H9 (cell line): Measurements from ENCODE around the gene AGMO. TPM values are rescaled to one million over a fixed set of nuclear protein-coding genes. Genes with fewer than 3 reads are reported as not detected.

Experiments used
- DNase-seq: peaks from one replicate; pipeline ENCODE4 v3.0.0-alpha.2; 2017
- H2AFZ ChIP-seq: one replicate; pipeline ENCODE4 v1.6.1; 2013; ENCODE audit warnings: mild to moderate bottlenecking, low read length, control low read depth, moderate library complexity
- H2AK5ac ChIP-seq: 2 replicates; pipeline ENCODE4 v1.6.1; 2013; ENCODE audit warnings: low read length, control low read depth, mixed read lengths; ENCODE audit not compliant: insufficient read length
- H2BK120ac ChIP-seq: one replicate; pipeline ENCODE4 v1.6.1; 2013; ENCODE audit warnings: low read depth, mild to moderate bottlenecking, low read length, control low read depth, inconsistent platforms; ENCODE audit not compliant: poor library complexity, severe bottlenecking
- H2BK12ac ChIP-seq: 2 replicates; pipeline ENCODE4 v1.6.1; 2013; ENCODE audit warnings: low read length, control low read depth, mixed read lengths, low read depth; ENCODE audit not compliant: insufficient read length
- H2BK15ac ChIP-seq: 2 replicates; pipeline ENCODE4 v1.6.1; 2013; ENCODE audit warnings: low read depth, low read length, control low read depth
- H2BK20ac ChIP-seq: one replicate; pipeline ENCODE4 v1.6.1; 2013; ENCODE audit warnings: low read depth, mild to moderate bottlenecking, low read length, control low read depth, inconsistent platforms; ENCODE audit not compliant: poor library complexity, severe bottlenecking
- H2BK5ac ChIP-seq: 2 replicates; pipeline ENCODE4 v1.6.1; 2013; ENCODE audit warnings: low read length, control low read depth, mixed read lengths; ENCODE audit not compliant: insufficient read length
- H3K14ac ChIP-seq: 2 replicates; pipeline ENCODE4 v1.6.1; 2013; ENCODE audit warnings: low read length, control low read depth; ENCODE audit not compliant: insufficient read depth
- H3K18ac ChIP-seq: 2 replicates; pipeline ENCODE4 v1.6.1; 2013; ENCODE audit warnings: low read depth, mild to moderate bottlenecking, mixed read lengths, low read length, control low read depth; ENCODE audit not compliant: insufficient read length
- H3K23ac ChIP-seq: 2 replicates; pipeline ENCODE4 v1.6.1; 2013; ENCODE audit warnings: low read length, control low read depth, mixed read lengths, low read depth; ENCODE audit not compliant: insufficient read length
- H3K23me2 ChIP-seq: 2 replicates; pipeline ENCODE4 v1.6.1; 2013; ENCODE audit warnings: low read depth, mild to moderate bottlenecking, mixed read lengths, low read length, control low read depth; ENCODE audit not compliant: insufficient read length, poor library complexity, severe bottlenecking
- H3K27ac ChIP-seq: 2 replicates; pipeline ENCODE4 v1.5.1; 2013; ENCODE audit warnings: low read length, control low read depth, mixed read lengths, low read depth; ENCODE audit not compliant: insufficient read length
- H3K27me3 ChIP-seq: 2 replicates; pipeline ENCODE4 v1.6.1; 2013; ENCODE audit warnings: low read length, control low read depth, inconsistent platforms; ENCODE audit not compliant: insufficient read depth
- H3K4ac ChIP-seq: 2 replicates; pipeline ENCODE4 v1.6.1; 2013; ENCODE audit warnings: low read depth, mild to moderate bottlenecking, control low read depth, inconsistent platforms, low read length, moderate library complexity
- H3K4me1 ChIP-seq: 2 replicates; pipeline ENCODE4 v1.6.1; 2013; ENCODE audit warnings: low read length, control low read depth, inconsistent platforms; ENCODE audit not compliant: insufficient read depth
- H3K4me2 ChIP-seq: 2 replicates; pipeline ENCODE4 v1.6.1; 2013; ENCODE audit warnings: low read length, control low read depth, mixed read lengths; ENCODE audit not compliant: insufficient read length, insufficient read depth
- H3K56ac ChIP-seq: 2 replicates; pipeline ENCODE4 v1.6.1; 2013; ENCODE audit warnings: low read depth, mild to moderate bottlenecking, mixed read lengths, low read length, control low read depth; ENCODE audit not compliant: insufficient read length
- H3K79me1 ChIP-seq: 2 replicates; pipeline ENCODE4 v1.6.1; 2013; ENCODE audit warnings: low read depth, mild to moderate bottlenecking, moderate library complexity, low read length, control low read depth, inconsistent platforms; ENCODE audit not compliant: insufficient read depth, poor library complexity, severe bottlenecking
- H3K79me2 ChIP-seq: 2 replicates; pipeline ENCODE4 v1.6.1; 2013; ENCODE audit warnings: low read length, control low read depth, inconsistent platforms; ENCODE audit not compliant: insufficient read depth
- H3K9ac ChIP-seq: 2 replicates; pipeline ENCODE4 v1.6.1; 2013; ENCODE audit warnings: low read length, control low read depth, mixed read lengths; ENCODE audit not compliant: insufficient read length; ENCODE audit errors: extremely low read depth
- H3K9me3 ChIP-seq: one replicate; pipeline ENCODE4 v1.6.1; 2013; ENCODE audit warnings: low read depth, low read length, inconsistent platforms; ENCODE audit not compliant: control insufficient read depth
- H3T11ph ChIP-seq: one replicate; pipeline ENCODE4 v1.6.1; 2013; ENCODE audit warnings: mild to moderate bottlenecking, low read length, control low read depth, inconsistent platforms
- H4K20me1 ChIP-seq: one replicate; pipeline ENCODE4 v1.6.1; 2013; ENCODE audit not compliant: control insufficient read depth, insufficient read length, insufficient read depth
- H4K5ac ChIP-seq: 2 replicates; pipeline ENCODE4 v1.6.1; 2013; ENCODE audit warnings: low read depth, mild to moderate bottlenecking, mixed read lengths, low read length, control low read depth; ENCODE audit not compliant: insufficient read length
- H4K8ac ChIP-seq: replicated peaks from 2 replicates; pipeline ENCODE4 v1.6.1; 2013; ENCODE audit warnings: low read length, control low read depth, mixed read lengths, low read depth; ENCODE audit not compliant: insufficient read length
- H4K91ac ChIP-seq: 2 replicates; pipeline ENCODE4 v1.6.1; 2013; ENCODE audit warnings: low read depth, mild to moderate bottlenecking, moderate library complexity, mixed read lengths, low read length, control low read depth; ENCODE audit not compliant: insufficient read length
- H3K27ac Mint-ChIP-seq, 3 experiments: 2 replicates in 2 of 3; 3 replicates in 1 of 3; pipeline ENCODE4 v1.8.0; 2020 to 2021; ENCODE audit warnings: mixed read lengths in 3 of 3, mild to moderate bottlenecking in 1 of 3, moderate library complexity in 1 of 3
- H3K27me3 Mint-ChIP-seq: 2 replicates; pipeline ENCODE4 v1.8.0; 2021; ENCODE audit warnings: low read depth, mild to moderate bottlenecking, moderate library complexity, mixed read lengths
- H3K36me3 Mint-ChIP-seq, 3 experiments: 2 replicates in 2 of 3; 3 replicates in 1 of 3; pipeline ENCODE4 v1.8.0; 2020 to 2021; ENCODE audit warnings: low read depth in 3 of 3, mixed read lengths in 3 of 3; ENCODE audit not compliant: insufficient read depth in 1 of 3
- H3K4me1 Mint-ChIP-seq, 2 experiments: 2 replicates each; pipeline ENCODE4 v1.8.0; 2020; ENCODE audit warnings: mixed read lengths in 2 of 2
- H3K4me3 Mint-ChIP-seq, 2 experiments: 2 replicates in 1 of 2; 3 replicates in 1 of 2; pipeline ENCODE4 v1.8.0; 2020 to 2021; ENCODE audit warnings: mild to moderate bottlenecking in 2 of 2, mixed read lengths in 2 of 2, moderate library complexity in 1 of 2
- H3K9me3 Mint-ChIP-seq, 2 experiments: 2 replicates in 1 of 2; 3 replicates in 1 of 2; pipeline ENCODE4 v1.8.0; 2020; ENCODE audit warnings: mild to moderate bottlenecking in 2 of 2, mixed read lengths in 2 of 2, moderate library complexity in 1 of 2
- WGBS: extraction: QIAGEN DNeasy Blood & Tissue Kit; methylation state at CpG from one replicate; pipeline ENCODE4 v1.1.7; 2013; ENCODE audit warnings: missing lambda C conversion rate, low lambda C conversion rate, mixed read lengths; ENCODE audit not compliant: insufficient read length; ENCODE audit errors: extremely low coverage; 5-methylcytosine and 5-hydroxymethylcytosine counted together
- total RNA-seq: library from RNA; stranded (reverse); gene quantifications from 2 replicates; pipeline ENCODE4 v1.2.1, GENCODE V29; 2021
- TF ChIP-seq, protein P1 (sequence below): fragments of 200-600 bp; sonication (generic); conservative IDR thresholded peaks from 3 replicates; pipeline ENCODE4 v1.8.0; 2021; ENCODE audit warnings: antibody characterized with exemption, mild to moderate bottlenecking

The AGMO gene
- total RNA-seq, 1 experiment from 2014 or later = 0.70 TPM

DNA sequence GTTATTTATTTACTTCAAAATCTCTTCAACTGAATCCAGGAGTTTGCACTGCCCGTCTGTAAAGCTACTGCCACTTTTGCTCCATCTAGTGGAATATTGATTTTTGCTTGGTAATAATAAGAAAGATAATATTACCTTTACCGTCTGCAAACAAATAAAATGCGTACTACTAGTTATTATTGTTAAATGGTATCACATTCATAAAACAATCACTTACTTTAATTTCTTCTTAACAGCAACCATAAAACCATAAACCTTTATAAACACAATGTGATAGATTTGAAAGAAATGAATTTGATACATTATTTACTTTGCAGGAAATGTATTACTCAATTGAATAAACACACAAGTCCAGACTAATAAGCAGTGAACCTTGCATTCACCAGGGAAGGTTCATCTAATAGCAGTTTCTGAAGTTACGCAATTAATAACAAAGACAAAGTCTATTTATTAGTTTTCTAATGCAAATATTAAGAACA is 6.4 kb downstream of the AGMO start:
- Histone ChIP-seq H3K14ac (no peak overlapping the region), H4K91ac (no peak overlapping the region), H3K27ac (no peak overlapping the region), H3K56ac (no peak overlapping the region), H3K4me1 (no peaks in the 10 kb centered on the region), H2BK20ac (no peak overlapping the region), H2BK120ac (no peak overlapping the region), H2BK15ac (no peak overlapping the region), H2BK12ac (no peak overlapping the region), H3K23ac (no peak overlapping the region), H4K8ac (no peak overlapping the region), H3T11ph (no peak overlapping the region), H2AFZ (no peak overlapping the region), H4K20me1 (no peaks in the 10 kb centered on the region), H3K27me3 (no peaks in the 10 kb centered on the region), H2AK5ac (no peak overlapping the region), H3K9me3 (no peaks in the 10 kb centered on the region), H3K4ac (no peak overlapping the region), H4K5ac (no peak overlapping the region), H3K18ac (no peak overlapping the region), H3K79me1 (no peaks in the 10 kb centered on the region), H3K23me2 (no peaks in the 10 kb centered on the region), H3K4me2 (no peak overlapping the region), H2BK5ac (no peak overlapping the region), H3K79me2 (no peaks in the 10 kb centered on the region), H3K9ac (no peak overlapping the region)
- WGBS = no CpG with 5 or more reads among the region's 4 CpGs
- TF ChIP-seq, protein P1, sequence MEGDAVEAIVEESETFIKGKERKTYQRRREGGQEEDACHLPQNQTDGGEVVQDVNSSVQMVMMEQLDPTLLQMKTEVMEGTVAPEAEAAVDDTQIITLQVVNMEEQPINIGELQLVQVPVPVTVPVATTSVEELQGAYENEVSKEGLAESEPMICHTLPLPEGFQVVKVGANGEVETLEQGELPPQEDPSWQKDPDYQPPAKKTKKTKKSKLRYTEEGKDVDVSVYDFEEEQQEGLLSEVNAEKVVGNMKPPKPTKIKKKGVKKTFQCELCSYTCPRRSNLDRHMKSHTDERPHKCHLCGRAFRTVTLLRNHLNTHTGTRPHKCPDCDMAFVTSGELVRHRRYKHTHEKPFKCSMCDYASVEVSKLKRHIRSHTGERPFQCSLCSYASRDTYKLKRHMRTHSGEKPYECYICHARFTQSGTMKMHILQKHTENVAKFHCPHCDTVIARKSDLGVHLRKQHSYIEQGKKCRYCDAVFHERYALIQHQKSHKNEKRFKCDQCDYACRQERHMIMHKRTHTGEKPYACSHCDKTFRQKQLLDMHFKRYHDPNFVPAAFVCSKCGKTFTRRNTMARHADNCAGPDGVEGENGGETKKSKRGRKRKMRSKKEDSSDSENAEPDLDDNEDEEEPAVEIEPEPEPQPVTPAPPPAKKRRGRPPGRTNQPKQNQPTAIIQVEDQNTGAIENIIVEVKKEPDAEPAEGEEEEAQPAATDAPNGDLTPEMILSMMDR = no peak
- Mint-ChIP-seq H3K4me1 (peaks cover 5 to 6% of the 10 kb centered on the region in 2 experiments; a peak in 2 of 4 replicates), H3K9me3 (no peaks in the 10 kb centered on the region), H3K27me3 (no peaks in the 10 kb centered on the region), H3K36me3 (no peaks in the 10 kb centered on the region), H3K4me3 (no peak overlapping the region), H3K27ac (no peak overlapping the region)
- DNase-seq = no peak
